GM11168 (cell line): ENCODE data around the gene GFY.
"Not testable (repeated sequence)": the region's sequence is repeated elsewhere in the genome, so short reads cannot be mapped to it uniquely, and the experiment has no call there.

Source experiments
- in situ Hi-C: fragments of 300-500 bp; cut with MboI; formaldehyde crosslinking; loops from one replicate; pipeline ENCODE4 v1.12.0; 2022; ENCODE audit warnings: low sequenced_read_pairs; ENCODE audit not compliant: unreplicated experiment

The GFY gene

GRCh38 chr19:49442354-49442753 lies 17.2 kb downstream of the GFY start:
- in situ Hi-C loops = no loop called here

GRCh38 chr19:49442771-49443365 lies 17.7 kb downstream of the GFY start:
- in situ Hi-C loops = no loop called here

- in situ Hi-C loops = no loop called here
Measured at GRCh38 chr19:49443366-49444099, 18.3 kb downstream of the GFY start.

- in situ Hi-C loops = not testable (repeated sequence)
Measured at GRCh38 chr19:49444100-49444700, 19.0 kb downstream of the GFY start.

GRCh38 chr19:49445997-49446396 lies 20.8 kb downstream of the GFY start:
- in situ Hi-C loops = no loop called here

- in situ Hi-C loops = no loop called here
Measured at GRCh38 chr19:49447485-49448431, 22.6 kb downstream of the GFY start.

- in situ Hi-C loops = no loop called here
Measured at GRCh38 chr19:49448432-49448786, 23.2 kb downstream of the GFY start.

GRCh38 chr19:49450405-49450804 lies 25.2 kb downstream of the GFY start:
- in situ Hi-C loops = no loop called here

- in situ Hi-C loops = no loop called here
Measured at GRCh38 chr19:49451430-49452181, 26.4 kb downstream of the GFY start, which contains the start of gene PIH1D1. Gene PIH1D1 (minus strand): TSS chr19:49451814. CDS start chr19:49451574, 240 bp downstream.

GRCh38 chr19:49453013-49453756 lies 28.0 kb downstream of the GFY start, which contains the start of gene ALDH16A1:
Gene ALDH16A1 (plus strand): TSS chr19:49453225. CDS start chr19:49453332, 107 bp downstream.
- in situ Hi-C loops = no loop called here

GRCh38 chr19:49453757-49454240 lies 28.6 kb downstream of the GFY start:
- in situ Hi-C loops = no loop called here

- in situ Hi-C loops = no loop called here
Measured at GRCh38 chr19:49455773-49456172, 30.6 kb downstream of the GFY start.

GRCh38 chr19:49456326-49456725 lies 31.1 kb downstream of the GFY start:
- in situ Hi-C loops = no loop called here

- in situ Hi-C loops = no loop called here
Measured at GRCh38 chr19:49458567-49458903, 33.3 kb downstream of the GFY start.

- in situ Hi-C loops = no loop called here
Measured at GRCh38 chr19:49459388-49459787, 34.2 kb downstream of the GFY start.

- in situ Hi-C loops = not testable (repeated sequence)
Measured at GRCh38 chr19:49461130-49461529, 35.9 kb downstream of the GFY start.

GRCh38 chr19:49461656-49462055 lies 36.5 kb downstream of the GFY start:
- in situ Hi-C loops = no loop called here

GRCh38 chr19:49462492-49462891 lies 37.3 kb downstream of the GFY start:
- in situ Hi-C loops = no loop called here
